K562 (cell line): Measurements from ENCODE around the gene GPHA2.

Experiments
- HDAC6 ChIP-seq: IDR thresholded peaks from 2 replicates; pipeline ENCODE4 v1.6.1; 2012; ENCODE audit warnings: low read depth, mild to moderate bottlenecking, control low read depth, inconsistent platforms, low read length, moderate library complexity
- TF ChIP-seq, protein P1 (sequence below): sonication (generic); formaldehyde crosslinking; IDR thresholded peaks from 2 replicates; pipeline ENCODE4 v1.8.1; 2022; ENCODE audit warnings: missing genetic modification reagents

DNA sequence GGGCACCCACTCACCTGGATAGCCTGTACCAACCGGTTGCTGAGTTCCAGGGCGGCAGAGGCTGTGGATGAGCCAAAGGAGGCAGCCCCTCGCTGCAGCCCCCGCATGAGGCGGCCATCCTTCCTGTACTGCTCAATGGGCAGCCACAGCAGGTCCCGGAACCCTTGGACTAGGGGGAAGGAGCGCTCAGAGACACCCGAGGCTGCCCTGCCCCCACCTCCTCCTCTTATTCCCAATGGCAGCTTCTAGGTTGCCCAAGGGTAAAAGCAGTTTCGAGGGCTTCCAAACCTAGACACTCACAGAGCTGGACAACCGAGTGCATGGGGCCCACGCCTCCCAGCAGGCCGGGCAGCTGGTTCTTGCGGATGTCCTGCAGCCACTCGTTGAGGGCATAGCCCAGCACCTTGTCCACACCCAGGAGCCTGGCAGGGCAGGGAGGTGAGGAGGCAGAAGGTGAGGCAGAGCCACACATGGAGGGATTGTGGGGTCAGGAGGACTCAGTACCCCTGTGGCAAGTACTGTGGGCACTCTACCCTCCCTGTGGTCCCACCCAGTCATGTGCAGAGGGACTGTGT, 39.2 kb downstream of the GPHA2 start:
- no peak for TF ChIP-seq HDAC6
- TF ChIP-seq, protein P1, sequence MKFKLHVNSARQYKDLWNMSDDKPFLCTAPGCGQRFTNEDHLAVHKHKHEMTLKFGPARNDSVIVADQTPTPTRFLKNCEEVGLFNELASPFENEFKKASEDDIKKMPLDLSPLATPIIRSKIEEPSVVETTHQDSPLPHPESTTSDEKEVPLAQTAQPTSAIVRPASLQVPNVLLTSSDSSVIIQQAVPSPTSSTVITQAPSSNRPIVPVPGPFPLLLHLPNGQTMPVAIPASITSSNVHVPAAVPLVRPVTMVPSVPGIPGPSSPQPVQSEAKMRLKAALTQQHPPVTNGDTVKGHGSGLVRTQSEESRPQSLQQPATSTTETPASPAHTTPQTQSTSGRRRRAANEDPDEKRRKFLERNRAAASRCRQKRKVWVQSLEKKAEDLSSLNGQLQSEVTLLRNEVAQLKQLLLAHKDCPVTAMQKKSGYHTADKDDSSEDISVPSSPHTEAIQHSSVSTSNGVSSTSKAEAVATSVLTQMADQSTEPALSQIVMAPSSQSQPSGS (CRISPR knock-in tag): no peak
